Peyer's patch (tissue), 4 donors: ENCODE results near the gene SSR4.

Source experiments
- POLR2A ChIP-seq, 2 donors: fragments of 450-650 bp; IDR thresholded peaks; one replicate each; pipeline ENCODE4 v1.5.1; 2017; ENCODE audit warnings: antibody characterized with exemption in 2 of 2, mild to moderate bottlenecking in 2 of 2, moderate library complexity in 2 of 2
- TF ChIP-seq, protein P1 (sequence below), 6 experiments: fragments of 450-650 bp in 4 of 6; fragments of 200-600 bp in 2 of 6; sonication (generic) in 1 of 6; IDR thresholded peaks; one replicate each; pipeline ENCODE4 v1.5.1; 2017 to 2019; ENCODE audit warnings: antibody characterized with exemption in 6 of 6, mild to moderate bottlenecking in 3 of 6, moderate library complexity in 1 of 6

DNA sequence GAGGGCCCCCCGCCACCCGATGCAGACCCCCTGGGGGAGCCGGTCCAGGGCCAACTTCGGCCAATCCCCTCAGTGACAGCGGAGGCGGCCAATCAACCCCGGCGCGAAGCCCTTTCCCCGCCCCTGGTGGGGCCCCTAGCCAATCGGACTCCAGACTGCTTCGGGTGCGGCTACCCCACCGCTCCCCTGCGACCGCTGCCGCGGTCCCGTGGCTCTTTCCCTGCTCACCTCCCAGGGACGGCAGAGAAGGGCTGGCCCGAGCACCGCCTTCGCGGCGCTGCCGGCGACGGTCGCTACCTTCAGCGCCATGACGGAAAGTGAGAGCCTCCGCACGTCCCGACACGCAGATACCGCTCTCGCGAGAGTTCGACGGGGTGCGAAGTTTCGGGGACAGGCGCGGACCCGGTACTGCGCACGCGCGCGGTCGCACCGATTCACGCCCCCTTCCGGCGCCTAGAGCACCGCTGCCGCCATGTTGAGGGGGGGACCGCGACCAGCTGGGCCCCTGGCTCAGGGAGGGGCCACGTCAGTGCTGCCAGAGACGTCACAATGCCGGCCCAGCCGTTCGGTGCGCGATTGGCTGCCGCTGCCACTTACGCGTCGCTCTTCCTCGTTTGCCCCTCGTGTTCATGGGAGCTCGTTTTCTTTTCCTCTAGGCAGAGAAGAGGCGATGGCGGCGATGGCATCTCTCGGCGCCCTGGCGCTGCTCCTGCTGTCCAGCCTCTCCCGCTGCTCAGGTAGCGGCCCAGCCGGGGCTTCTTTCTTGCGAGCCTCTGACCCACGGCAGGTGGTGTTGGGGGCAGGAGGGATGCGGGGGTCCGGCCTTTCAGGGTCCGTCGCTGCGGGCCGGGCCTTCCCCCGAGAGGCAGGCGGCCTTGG lies at the start of gene SSR4, which contains the start of gene IDH3G:
- TF ChIP-seq, protein P1, sequence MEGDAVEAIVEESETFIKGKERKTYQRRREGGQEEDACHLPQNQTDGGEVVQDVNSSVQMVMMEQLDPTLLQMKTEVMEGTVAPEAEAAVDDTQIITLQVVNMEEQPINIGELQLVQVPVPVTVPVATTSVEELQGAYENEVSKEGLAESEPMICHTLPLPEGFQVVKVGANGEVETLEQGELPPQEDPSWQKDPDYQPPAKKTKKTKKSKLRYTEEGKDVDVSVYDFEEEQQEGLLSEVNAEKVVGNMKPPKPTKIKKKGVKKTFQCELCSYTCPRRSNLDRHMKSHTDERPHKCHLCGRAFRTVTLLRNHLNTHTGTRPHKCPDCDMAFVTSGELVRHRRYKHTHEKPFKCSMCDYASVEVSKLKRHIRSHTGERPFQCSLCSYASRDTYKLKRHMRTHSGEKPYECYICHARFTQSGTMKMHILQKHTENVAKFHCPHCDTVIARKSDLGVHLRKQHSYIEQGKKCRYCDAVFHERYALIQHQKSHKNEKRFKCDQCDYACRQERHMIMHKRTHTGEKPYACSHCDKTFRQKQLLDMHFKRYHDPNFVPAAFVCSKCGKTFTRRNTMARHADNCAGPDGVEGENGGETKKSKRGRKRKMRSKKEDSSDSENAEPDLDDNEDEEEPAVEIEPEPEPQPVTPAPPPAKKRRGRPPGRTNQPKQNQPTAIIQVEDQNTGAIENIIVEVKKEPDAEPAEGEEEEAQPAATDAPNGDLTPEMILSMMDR (IDR thresholded peaks at IDR 0.05), result peak in 3 of 6 experiments; percentile 11 to 44 (median 24)
- peak; percentile 8 to 44 for TF ChIP-seq POLR2A (IDR thresholded peaks at IDR 0.05)
